Left ventricle myocardium inferior (tissue), 1 donor: ENCODE measurements around the gene LRMDA. TPM values are rescaled to one million over a fixed set of nuclear protein-coding genes. Genes with fewer than 3 reads are reported as not detected.

Source experiments
- DNase-seq: peaks from one replicate; pipeline ENCODE4 v3.0.0-alpha.2; 2020
- H3K27ac ChIP-seq: fragments of 200-600 bp; replicated peaks from 2 replicates; pipeline ENCODE4 v1.8.0; 2021
- H3K27me3 ChIP-seq: fragments of 200-600 bp; 2 replicates; pipeline ENCODE4 v1.8.0; 2021; ENCODE audit warnings: low read depth
- H3K36me3 ChIP-seq: fragments of 200-600 bp; 2 replicates; pipeline ENCODE4 v1.8.0; 2021
- H3K4me1 ChIP-seq: fragments of 200-600 bp; 2 replicates; pipeline ENCODE4 v1.8.0; 2021
- H3K4me3 ChIP-seq: fragments of 200-600 bp; 2 replicates; pipeline ENCODE4 v1.8.0; 2021; ENCODE audit warnings: mild to moderate bottlenecking, moderate library complexity
- H3K9me3 ChIP-seq: fragments of 200-600 bp; replicated peaks from 2 replicates; pipeline ENCODE4 v1.8.0; 2021
- intact Hi-C: fragments of 100-400 bp; cut with micrococcal nuclease; formaldehyde crosslinking; loops from one replicate; pipeline ENCODE4 v1.11.0; 2022
- total RNA-seq: library from RNA; stranded (reverse); fragmentation: NEBNext Ultra II Directional; extraction: Animal tissue kit (Norgen Biotek cat#: 25700); gene quantifications from one replicate; pipeline ENCODE4 v1.2.1, GENCODE V29; 2021
- TF ChIP-seq, protein P1 (sequence below): fragments of 200-600 bp; IDR thresholded peaks from 2 replicates; pipeline ENCODE4 v1.8.0; 2021; ENCODE audit warnings: antibody characterized with exemption, mild to moderate bottlenecking, borderline replicate concordance
- donor health status: DM: no; HTN: yes; CAD: no; lungs with severe emphysema.

The LRMDA gene
- total RNA-seq, 1 donor from 2014 or later, result 18.7 TPM

GRCh38 chr10:76026176-76026771, 594.9 kb downstream of the LRMDA start:
- no peak for DNase-seq
- intact Hi-C loops, result no loop called here

GRCh38 chr10:76026905-76027304, 595.5 kb downstream of the LRMDA start:
- TF ChIP-seq, protein P1, sequence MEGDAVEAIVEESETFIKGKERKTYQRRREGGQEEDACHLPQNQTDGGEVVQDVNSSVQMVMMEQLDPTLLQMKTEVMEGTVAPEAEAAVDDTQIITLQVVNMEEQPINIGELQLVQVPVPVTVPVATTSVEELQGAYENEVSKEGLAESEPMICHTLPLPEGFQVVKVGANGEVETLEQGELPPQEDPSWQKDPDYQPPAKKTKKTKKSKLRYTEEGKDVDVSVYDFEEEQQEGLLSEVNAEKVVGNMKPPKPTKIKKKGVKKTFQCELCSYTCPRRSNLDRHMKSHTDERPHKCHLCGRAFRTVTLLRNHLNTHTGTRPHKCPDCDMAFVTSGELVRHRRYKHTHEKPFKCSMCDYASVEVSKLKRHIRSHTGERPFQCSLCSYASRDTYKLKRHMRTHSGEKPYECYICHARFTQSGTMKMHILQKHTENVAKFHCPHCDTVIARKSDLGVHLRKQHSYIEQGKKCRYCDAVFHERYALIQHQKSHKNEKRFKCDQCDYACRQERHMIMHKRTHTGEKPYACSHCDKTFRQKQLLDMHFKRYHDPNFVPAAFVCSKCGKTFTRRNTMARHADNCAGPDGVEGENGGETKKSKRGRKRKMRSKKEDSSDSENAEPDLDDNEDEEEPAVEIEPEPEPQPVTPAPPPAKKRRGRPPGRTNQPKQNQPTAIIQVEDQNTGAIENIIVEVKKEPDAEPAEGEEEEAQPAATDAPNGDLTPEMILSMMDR, result no peak
- intact Hi-C loops, result no loop called here
- H3K4me3 ChIP-seq, result no peak overlapping the region
- no peaks in the 10 kb centered on the region for H3K36me3 ChIP-seq
- no peaks in the 10 kb centered on the region for H3K9me3 ChIP-seq
- no peak for DNase-seq
- H3K27me3 ChIP-seq, result no peaks in the 10 kb centered on the region
- H3K4me1 ChIP-seq, result no peaks in the 10 kb centered on the region
- no peak overlapping the region for H3K27ac ChIP-seq

More at GRCh38 chr10:76026176-76026771, 594.9 kb downstream of the LRMDA start:
- TF ChIP-seq, protein P1, result no peak
- Histone ChIP-seq H3K4me3 (no peak overlapping the region), H3K27ac (no peak overlapping the region), H3K27me3 (no peaks in the 10 kb centered on the region), H3K36me3 (no peaks in the 10 kb centered on the region), H3K4me1 (no peaks in the 10 kb centered on the region), H3K9me3 (no peaks in the 10 kb centered on the region)

DNA sequence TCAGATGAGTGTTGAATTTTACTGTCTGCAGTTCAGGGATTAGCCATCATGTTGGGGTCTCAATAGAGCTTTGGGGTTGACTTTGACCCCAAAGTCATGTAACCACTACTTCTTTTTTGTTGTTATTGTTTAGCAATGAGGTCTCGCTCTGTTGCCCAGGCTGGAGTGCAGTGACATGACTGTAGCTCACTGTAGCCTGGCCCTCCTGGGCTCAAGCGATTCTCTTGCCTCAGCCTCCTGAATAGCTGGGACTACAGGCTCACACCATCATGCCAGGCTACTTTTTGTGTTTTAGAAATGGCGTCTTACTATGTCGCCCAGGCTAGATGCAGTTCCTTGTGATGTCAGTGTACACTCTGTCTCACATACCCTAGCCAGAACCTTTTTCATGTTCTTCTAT, 598.4 kb downstream of the LRMDA start:
- DNase-seq, result no peak
- intact Hi-C loops, result no loop called here
- Histone ChIP-seq H3K4me1 (peaks cover 11% of the 10 kb centered on the region), H3K27me3 (no peaks in the 10 kb centered on the region), H3K36me3 (no peaks in the 10 kb centered on the region), H3K9me3 (no peaks in the 10 kb centered on the region), H3K4me3 (no peak overlapping the region), H3K27ac (no peak overlapping the region)
- TF ChIP-seq, protein P1, result no peak

DNA sequence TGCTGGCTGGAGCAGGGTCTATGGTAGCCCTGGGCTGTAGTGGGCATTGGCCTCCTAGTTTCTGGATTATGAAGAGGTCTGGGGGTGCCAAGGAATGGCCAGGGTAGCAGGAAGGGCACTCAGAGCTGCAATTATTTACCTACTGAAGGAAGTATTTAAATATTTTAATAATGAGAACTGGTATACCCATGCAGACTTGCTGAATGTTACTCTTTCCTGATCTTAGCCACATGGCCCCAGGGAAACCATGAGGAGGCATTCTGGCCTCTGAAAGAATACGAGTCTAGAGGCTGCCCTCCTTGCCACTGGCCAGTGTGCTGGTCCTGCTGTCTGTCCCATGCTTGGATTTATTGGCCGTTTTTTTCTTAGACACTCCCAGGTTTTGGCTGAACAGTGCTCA, 599.7 kb downstream of the LRMDA start:
- Histone ChIP-seq H3K27me3 (no peaks in the 10 kb centered on the region), H3K4me3 (no peak overlapping the region), H3K9me3 (no peaks in the 10 kb centered on the region), H3K36me3 (no peaks in the 10 kb centered on the region), H3K27ac (no peak overlapping the region), H3K4me1 (peaks cover 15% of the 10 kb centered on the region)
- intact Hi-C loops, result no loop called here
- TF ChIP-seq, protein P1, result no peak
- DNase-seq, result no peak

DNA sequence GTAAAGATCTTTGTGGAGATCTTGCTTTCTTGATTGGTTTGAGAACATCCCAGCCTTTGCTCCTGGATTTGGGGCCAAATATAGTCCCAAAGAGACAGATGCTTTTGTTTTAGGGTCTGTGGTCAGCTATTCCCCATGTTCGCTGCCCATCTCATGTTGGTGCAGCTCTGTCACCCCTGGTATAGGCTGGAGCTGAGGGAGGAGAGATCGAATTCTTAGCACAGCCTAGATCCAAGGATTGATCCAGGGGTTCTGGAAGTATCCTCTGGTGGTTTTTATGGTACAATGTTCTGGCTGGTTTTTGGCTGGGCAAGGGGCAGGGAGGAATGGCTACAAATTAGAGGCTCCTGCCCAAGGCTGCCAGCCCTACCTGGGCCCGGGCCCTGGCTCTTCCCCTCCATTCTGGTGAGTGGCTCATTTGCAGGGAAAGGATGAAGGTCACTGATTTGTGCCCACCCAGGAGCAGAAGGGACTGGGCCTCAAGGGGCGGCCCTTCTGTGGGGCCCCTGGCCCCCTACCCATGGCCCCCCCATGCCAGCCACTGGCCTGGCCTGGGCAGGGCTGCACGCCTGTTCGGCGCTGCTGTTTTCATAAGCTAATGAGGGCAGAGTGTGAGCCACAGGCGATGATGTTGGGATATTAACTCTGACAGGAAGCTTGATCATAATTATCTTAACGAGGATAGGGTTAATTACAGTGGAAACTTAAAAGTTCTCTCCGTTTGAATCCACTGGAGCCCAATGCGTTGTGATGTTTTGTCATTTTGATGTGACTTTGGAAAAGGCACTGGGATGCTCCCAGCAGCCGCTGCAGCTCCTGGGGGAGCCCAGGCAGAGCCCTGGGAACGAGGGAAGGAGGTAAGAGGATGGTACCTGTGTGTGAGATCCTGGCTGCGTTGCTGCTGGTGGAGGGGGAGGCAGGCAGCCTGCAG, 600.6 kb downstream of the LRMDA start:
- Histone ChIP-seq H3K4me1 (peaks cover 15% of the 10 kb centered on the region), H3K27me3 (no peaks in the 10 kb centered on the region), H3K27ac (no peak overlapping the region), H3K36me3 (no peaks in the 10 kb centered on the region), H3K9me3 (no peaks in the 10 kb centered on the region), H3K4me3 (no peak overlapping the region)
- TF ChIP-seq, protein P1, result no peak
- intact Hi-C loops, result no loop called here
- no peak for DNase-seq
